Renal cortical epithelial cell (primary cell): ENCODE measurements around the gene PHC3. TPM values are rescaled to one million over a fixed set of nuclear protein-coding genes. Genes with fewer than 3 reads are reported as not detected.
"Not testable (repeated sequence)": the region's sequence is repeated elsewhere in the genome, so short reads cannot be mapped to it uniquely, and the experiment has no call there.

ENCODE experiments used
- DNase-seq: peaks from one replicate; pipeline ENCODE4 v3.0.0-alpha.2; 2011; ENCODE audit warnings: low read depth
- total RNA-seq: library from RNA; depleted of rRNA; stranded (reverse); fragments of >200 nt; gene quantifications from 2 replicates; pipeline ENCODE4 v1.2.3, GENCODE V29; 2014

Gene PHC3
- total RNA-seq, 1 donor from 2014 or later, result 39.1 TPM

- DNase-seq, result not testable (repeated sequence)
Measured at GRCh38 chr3:170195759-170196158, 14.2 kb upstream of the PHC3 start.

GRCh38 chr3:170189398-170190256 lies 8.1 kb upstream of the PHC3 start:
- no peak for DNase-seq

- DNase-seq, result peak; percentile 23
Measured at GRCh38 chr3:170180079-170180907, 1.2 kb downstream of the PHC3 start.

GRCh38 chr3:170179432-170179831 lies 2.1 kb downstream of the PHC3 start:
- no peak for DNase-seq

GRCh38 chr3:170178651-170179050 lies 2.9 kb downstream of the PHC3 start:
- no peak for DNase-seq

GRCh38 chr3:170171563-170171962 lies 10.0 kb downstream of the PHC3 start:
- no peak for DNase-seq

GRCh38 chr3:170164717-170165116 lies 16.8 kb downstream of the PHC3 start:
- no peak for DNase-seq

GRCh38 chr3:170163956-170164645 lies 17.4 kb downstream of the PHC3 start:
- no peak for DNase-seq

- peak; percentile 26 for DNase-seq
Measured at GRCh38 chr3:170162630-170163029, 18.9 kb downstream of the PHC3 start.

- DNase-seq, result no peak
Measured at GRCh38 chr3:170162052-170162451, 19.5 kb downstream of the PHC3 start.

- DNase-seq, result no peak
Measured at GRCh38 chr3:170159933-170160332, 21.6 kb downstream of the PHC3 start.

GRCh38 chr3:170159459-170159858 lies 22.1 kb downstream of the PHC3 start:
- no peak for DNase-seq

GRCh38 chr3:170155604-170156003 lies 25.9 kb downstream of the PHC3 start:
- no peak for DNase-seq

- no peak for DNase-seq
Measured at GRCh38 chr3:170154569-170155143, 26.9 kb downstream of the PHC3 start.

- no peak for DNase-seq
Measured at GRCh38 chr3:170154084-170154483, 27.4 kb downstream of the PHC3 start.

- DNase-seq, result no peak
Measured at GRCh38 chr3:170151536-170151935, 30.0 kb downstream of the PHC3 start.

- no peak for DNase-seq
Measured at GRCh38 chr3:170149016-170149415, 32.5 kb downstream of the PHC3 start.

- DNase-seq, result no peak
Measured at GRCh38 chr3:170145278-170145677, 36.3 kb downstream of the PHC3 start.

GRCh38 chr3:170144437-170144843 lies 37.1 kb downstream of the PHC3 start:
- peak; percentile 42 for DNase-seq

- DNase-seq, result no peak
Measured at GRCh38 chr3:170142373-170142772, 39.2 kb downstream of the PHC3 start.

GRCh38 chr3:170137986-170138385 lies 43.5 kb downstream of the PHC3 start:
- no peak for DNase-seq

- no peak for DNase-seq
Measured at GRCh38 chr3:170132335-170132734, 49.2 kb downstream of the PHC3 start.
